ENCODE measurements around the gene CARMIL1. TPM values are rescaled to one million over a fixed set of nuclear protein-coding genes. Genes with fewer than 3 reads are reported as not detected.
A peak's percentile ranks its signal among the peaks of the same experiment; 100 is the strongest.

CARMIL1 gene
- total RNA-seq, 2 donors from 2014 or later: 3.8 to 7.6 TPM

GRCh38 chr6:25641940-25642666, 362.9 kb downstream of the CARMIL1 start:
- Mint-ChIP-seq H3K9me3 (no peaks in the 10 kb centered on the region), H3K27ac (no peak overlapping the region), H3K4me3 (no peak overlapping the region), H3K36me3 (ENCODE audit: low read depth) (no peaks in the 10 kb centered on the region), H3K27me3 (peaks cover 52% of the 10 kb centered on the region), H3K4me1 (no peaks in the 10 kb centered on the region)
- ATAC-seq (replicated peaks): no peak

- H3K4me1 Mint-ChIP-seq: no peaks in the 10 kb centered on the region
- no peaks in the 10 kb centered on the region for H3K9me3 Mint-ChIP-seq
- H3K36me3 Mint-ChIP-seq (ENCODE audit: low read depth): no peaks in the 10 kb centered on the region
- H3K27ac Mint-ChIP-seq: no peak overlapping the region
- no peak for ATAC-seq (replicated peaks)
- peaks cover 52% of the 10 kb centered on the region for H3K27me3 Mint-ChIP-seq
- H3K4me3 Mint-ChIP-seq: no peak overlapping the region
These were observed 363.6 kb downstream of the CARMIL1 start for GRCh38 chr6:25642667-25643328.

DNA sequence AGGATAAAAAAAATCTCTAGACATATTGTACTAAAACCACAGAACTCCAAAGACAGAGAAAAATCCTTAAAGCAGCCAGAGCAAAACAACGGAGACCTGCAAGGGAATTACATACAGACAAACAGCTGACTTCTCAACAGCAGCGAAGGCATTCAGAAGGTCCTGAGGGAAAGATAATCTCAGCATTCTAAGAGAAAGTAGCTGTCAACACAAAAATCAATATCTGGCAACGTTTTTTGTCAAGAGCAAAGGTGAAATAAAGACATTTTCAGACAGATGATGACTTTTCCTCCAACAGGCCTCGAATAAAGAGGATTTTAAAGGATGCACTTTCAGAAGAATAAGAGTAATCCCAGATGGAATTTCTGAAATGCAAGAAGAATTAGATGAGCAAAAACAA, 366.7 kb downstream of the CARMIL1 start:
- no peaks in the 10 kb centered on the region for H3K36me3 Mint-ChIP-seq (ENCODE audit: low read depth)
- H3K4me1 Mint-ChIP-seq: no peaks in the 10 kb centered on the region
- peaks cover 58% of the 10 kb centered on the region for H3K27me3 Mint-ChIP-seq
- no peak overlapping the region for H3K27ac Mint-ChIP-seq
- no peak overlapping the region for H3K4me3 Mint-ChIP-seq
- H3K9me3 Mint-ChIP-seq: no peaks in the 10 kb centered on the region
- no peak for ATAC-seq (replicated peaks)

DNA sequence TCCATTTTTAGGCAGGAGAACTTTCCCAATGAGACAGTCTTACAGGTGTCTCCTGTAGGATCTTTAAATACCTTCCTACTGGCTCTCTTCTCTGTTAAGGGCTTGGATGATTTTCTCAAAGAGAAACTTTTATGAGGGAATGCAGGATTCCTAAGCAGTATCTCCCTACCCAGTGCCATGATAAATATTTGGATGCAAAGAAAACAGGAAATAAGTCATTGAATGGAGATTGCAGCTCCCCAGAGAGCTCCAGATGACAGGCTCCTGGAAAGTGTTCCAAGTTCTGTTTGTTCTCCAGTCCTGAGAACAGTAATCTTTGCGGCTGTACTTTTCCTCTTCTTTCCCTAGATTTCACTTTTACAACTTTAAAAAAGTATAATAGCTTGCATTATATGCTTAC, 370.4 kb downstream of the CARMIL1 start:
- peaks cover 61% of the 10 kb centered on the region for H3K27me3 Mint-ChIP-seq
- H3K4me3 Mint-ChIP-seq: no peak overlapping the region
- no peak overlapping the region for H3K27ac Mint-ChIP-seq

DNA sequence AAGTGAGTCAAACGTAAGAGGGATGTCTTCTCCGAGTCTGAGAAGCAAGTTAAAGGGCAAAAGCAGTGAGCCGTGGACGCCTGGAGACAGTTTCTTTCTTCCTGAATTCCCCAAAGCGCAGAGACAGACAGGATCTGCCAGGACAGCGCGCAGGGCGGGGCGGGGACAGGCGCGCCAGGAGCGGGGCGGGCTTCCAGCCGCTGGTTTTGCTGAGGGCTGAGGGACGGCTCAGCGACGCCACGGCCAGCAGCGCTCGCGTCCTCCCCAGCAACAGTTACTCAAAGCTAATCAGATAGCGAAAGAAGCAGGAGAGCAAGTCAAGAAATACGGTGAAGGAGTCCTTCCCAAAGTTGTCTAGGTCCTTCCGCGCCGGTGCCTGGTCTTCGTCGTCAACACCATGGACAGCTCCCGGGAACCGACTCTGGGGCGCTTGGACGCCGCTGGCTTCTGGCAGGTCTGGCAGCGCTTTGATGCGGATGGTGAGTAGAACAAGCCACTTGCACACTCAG, 372.9 kb downstream of the CARMIL1 start, which contains the start of gene SCGN:
Gene SCGN, plus strand, starts transcription at position 209 of the 509 bp plus-strand sequence. Its CDS starts 189 bp downstream, at position 398.
- no peak within 1 kb of the TSS for H3K4me3 Mint-ChIP-seq
- no peaks in the 10 kb centered on the region for H3K36me3 Mint-ChIP-seq (ENCODE audit: low read depth)
- H3K4me1 Mint-ChIP-seq: no peaks in the 10 kb centered on the region
- peaks cover 52% of the 10 kb centered on the region for H3K27me3 Mint-ChIP-seq
- no peak for ATAC-seq (replicated peaks)
- no peak within 1 kb of the TSS for H3K27ac Mint-ChIP-seq
- H3K9me3 Mint-ChIP-seq: peaks cover 5% of the 10 kb centered on the region

More for the DNA sequence above, 370.4 kb downstream of the CARMIL1 start:
- Mint-ChIP-seq H3K4me1 (no peaks in the 10 kb centered on the region), H3K9me3 (peaks cover 5% of the 10 kb centered on the region), H3K36me3 (ENCODE audit: low read depth) (no peaks in the 10 kb centered on the region)
- no peak for ATAC-seq (replicated peaks)

GRCh38 chr6:25655723-25656122, 376.5 kb downstream of the CARMIL1 start:
- Mint-ChIP-seq H3K27me3 (peaks cover 45% of the 10 kb centered on the region), H3K4me1 (no peaks in the 10 kb centered on the region), H3K9me3 (peaks cover 5% of the 10 kb centered on the region), H3K36me3 (ENCODE audit: low read depth) (no peaks in the 10 kb centered on the region), H3K4me3 (no peak overlapping the region), H3K27ac (no peak overlapping the region)
- ATAC-seq (replicated peaks): no peak

DNA sequence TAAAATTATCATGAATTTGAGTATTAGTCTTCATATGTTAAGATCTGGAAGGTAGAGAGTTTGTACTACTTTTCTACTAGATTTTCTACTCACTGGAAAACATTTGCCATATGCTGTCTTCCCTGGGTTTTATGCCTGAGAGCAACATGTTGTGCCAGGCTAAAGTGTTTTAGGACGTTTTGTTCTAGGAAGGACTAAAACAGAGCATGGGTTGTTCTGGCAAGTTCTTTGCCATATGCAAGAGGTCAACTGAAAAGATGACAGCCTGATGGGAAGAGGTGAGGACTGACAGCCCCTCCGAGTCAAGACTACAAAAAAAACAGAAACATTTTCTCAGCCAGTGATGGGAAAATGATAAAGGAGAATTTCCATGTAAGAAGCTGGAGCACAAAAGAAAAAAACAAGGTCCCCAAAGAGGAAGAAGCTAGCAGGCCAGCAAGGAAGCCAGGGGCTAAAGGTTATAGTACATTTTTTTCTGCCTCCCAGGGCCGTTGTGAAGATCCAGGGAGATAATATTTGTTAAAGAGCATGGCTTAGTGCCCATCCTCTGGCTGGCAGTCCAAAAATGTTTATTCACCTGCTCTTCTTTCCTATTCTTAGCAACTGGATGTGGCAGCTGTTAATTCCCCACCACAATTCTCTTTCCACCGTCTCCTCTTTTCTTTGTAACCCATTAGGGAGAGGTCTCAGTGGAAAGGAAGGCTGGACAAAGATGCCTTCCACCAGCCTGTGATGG, 380.6 kb downstream of the CARMIL1 start:
- no peak overlapping the region for H3K4me3 Mint-ChIP-seq
- H3K9me3 Mint-ChIP-seq: no peaks in the 10 kb centered on the region
- no peaks in the 10 kb centered on the region for H3K4me1 Mint-ChIP-seq
- ATAC-seq (replicated peaks): no peak
- no peak overlapping the region for H3K27ac Mint-ChIP-seq
- no peaks in the 10 kb centered on the region for H3K36me3 Mint-ChIP-seq (ENCODE audit: low read depth)
- H3K27me3 Mint-ChIP-seq: peaks cover 33% of the 10 kb centered on the region

GRCh38 chr6:25660512-25660911, 381.3 kb downstream of the CARMIL1 start:
- Mint-ChIP-seq H3K4me1 (no peaks in the 10 kb centered on the region), H3K27ac (no peak overlapping the region), H3K36me3 (ENCODE audit: low read depth) (no peaks in the 10 kb centered on the region), H3K27me3 (peaks cover 27% of the 10 kb centered on the region), H3K9me3 (no peaks in the 10 kb centered on the region), H3K4me3 (no peak overlapping the region)
- ATAC-seq (replicated peaks): peak; percentile 100

- ATAC-seq (replicated peaks): no peak
- Mint-ChIP-seq H3K9me3 (no peaks in the 10 kb centered on the region), H3K4me3 (no peak overlapping the region), H3K27ac (no peak overlapping the region), H3K36me3 (ENCODE audit: low read depth) (no peaks in the 10 kb centered on the region), H3K27me3 (peaks cover 27% of the 10 kb centered on the region), H3K4me1 (no peaks in the 10 kb centered on the region)
These were observed 382.1 kb downstream of the CARMIL1 start for GRCh38 chr6:25661129-25661779.

DNA sequence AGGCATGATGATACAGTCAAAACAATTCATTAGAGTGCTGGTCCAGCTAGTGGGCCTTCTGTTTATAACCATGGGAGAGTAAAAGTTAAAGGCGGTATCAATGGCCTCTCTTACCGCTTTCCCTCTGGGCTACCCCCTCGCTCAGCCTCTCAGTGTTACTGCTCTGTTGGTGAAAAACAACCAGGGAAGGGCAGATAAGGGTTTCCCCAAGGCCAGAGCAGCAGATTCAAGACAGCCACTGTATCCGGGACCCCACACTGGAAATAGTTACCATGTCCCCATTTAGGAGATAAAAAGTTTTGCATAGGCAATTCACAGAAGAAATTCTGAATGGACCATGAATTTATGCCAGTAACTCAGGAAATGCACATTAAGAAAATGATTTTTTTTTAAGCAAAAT, 386.3 kb downstream of the CARMIL1 start:
- Mint-ChIP-seq H3K4me1 (no peaks in the 10 kb centered on the region), H3K27me3 (peaks cover 26% of the 10 kb centered on the region), H3K9me3 (no peaks in the 10 kb centered on the region), H3K36me3 (ENCODE audit: low read depth) (no peaks in the 10 kb centered on the region), H3K27ac (no peak overlapping the region), H3K4me3 (no peak overlapping the region)
- ATAC-seq (replicated peaks): no peak

GRCh38 chr6:25669413-25669812, 390.2 kb downstream of the CARMIL1 start:
- H3K27me3 Mint-ChIP-seq: peaks cover 18% of the 10 kb centered on the region
- H3K27ac Mint-ChIP-seq: no peak overlapping the region
- H3K4me3 Mint-ChIP-seq: no peak overlapping the region
- H3K4me1 Mint-ChIP-seq: no peaks in the 10 kb centered on the region
- no peak for ATAC-seq (replicated peaks)
- no peaks in the 10 kb centered on the region for H3K9me3 Mint-ChIP-seq
- H3K36me3 Mint-ChIP-seq (ENCODE audit: low read depth): no peaks in the 10 kb centered on the region

Data from activated T-helper 17 cell treated with anti-CD3 and anti-CD28 coated beads, Interleukin-2, amount 50 U/mL, for 72 hours (primary cell).